Lower lobe of right lung (tissue), 2 donors: ENCODE results near the gene POGZ. TPM values are rescaled to one million over a fixed set of nuclear protein-coding genes. Genes with fewer than 3 reads are reported as not detected.
"Not testable (repeated sequence)": the region's sequence is repeated elsewhere in the genome, so short reads cannot be mapped to it uniquely, and the experiment has no call there.

Source experiments
- ATAC-seq, 2 donors: fragments of 200-7000 bp; cut with Tn5 transposase; one replicate each; pipeline ENCODE4 v1.9.1; 2020 to 2022; ENCODE audit warnings: mild to moderate bottlenecking in 2 of 2, moderate library complexity in 2 of 2
- DNase-seq: peaks from one replicate; pipeline ENCODE4 v3.0.0-alpha.2; 2020
- H3K27ac ChIP-seq: fragments of 200-600 bp; one replicate; pipeline ENCODE4 v1.8.0; 2022
- H3K27me3 ChIP-seq: fragments of 200-600 bp; one replicate; pipeline ENCODE4 v1.8.0; 2022; ENCODE audit warnings: low read depth
- H3K36me3 ChIP-seq: fragments of 200-600 bp; one replicate; pipeline ENCODE4 v1.8.0; 2022; ENCODE audit warnings: mild to moderate bottlenecking
- H3K4me1 ChIP-seq: fragments of 200-600 bp; one replicate; pipeline ENCODE4 v1.8.0; 2022
- H3K4me3 ChIP-seq: fragments of 200-600 bp; one replicate; pipeline ENCODE4 v1.8.0; 2022; ENCODE audit warnings: mild to moderate bottlenecking
- H3K9me3 ChIP-seq: fragments of 200-600 bp; one replicate; pipeline ENCODE4 v1.8.0; 2022
- CTCF ChIP-seq: fragments of 200-600 bp; IDR thresholded peaks from one replicate; pipeline ENCODE4 v1.8.0; 2022; ENCODE audit warnings: antibody characterized with exemption, mild to moderate bottlenecking
- intact Hi-C: fragments of 100-400 bp; cut with DNase I; formaldehyde crosslinking; loops from one replicate; pipeline ENCODE4 v1.11.0; 2022
- total RNA-seq: library from RNA; stranded (reverse); fragmentation: NEBNext Ultra II Directional; extraction: Animal tissue kit (Norgen Biotek cat#: 25700); gene quantifications from one replicate; pipeline ENCODE4 v1.2.1, GENCODE V29; 2021
- donor health status: DM: no; HTN: yes; CAD: no; lungs with severe emphysema.

The POGZ gene
- total RNA-seq, 1 donor from 2014 or later = 98.1 TPM

- H3K4me1 ChIP-seq = peaks cover 14% of the 10 kb centered on the region
- no peaks in the 10 kb centered on the region for H3K27me3 ChIP-seq
- ATAC-seq = no peak
- H3K36me3 ChIP-seq = peaks cover 29% of the 10 kb centered on the region
- no peak for DNase-seq
- no peak for TF ChIP-seq CTCF
- no peak overlapping the region for H3K4me3 ChIP-seq
- intact Hi-C loops = no loop called here
- H3K9me3 ChIP-seq = no peaks in the 10 kb centered on the region
- H3K27ac ChIP-seq = no peak overlapping the region
These were observed 24.1 kb downstream of the POGZ start for GRCh38 chr1:151435174-151435573.

GRCh38 chr1:151433827-151434226 lies 25.5 kb downstream of the POGZ start:
- H3K4me1 ChIP-seq, H3K27ac ChIP-seq, DNase-seq, H3K4me3 ChIP-seq, H3K9me3 ChIP-seq, H3K27me3 ChIP-seq, intact Hi-C loops, ATAC-seq: not testable (repeated sequence)
- H3K36me3 ChIP-seq = peaks cover 33% of the 10 kb centered on the region

GRCh38 chr1:151428068-151428467 lies 31.2 kb downstream of the POGZ start:
- H3K27ac ChIP-seq = no peak overlapping the region
- ATAC-seq (no peak), DNase-seq (no peak)
- H3K4me3 ChIP-seq = no peak overlapping the region
- no peaks in the 10 kb centered on the region for H3K9me3 ChIP-seq
- H3K4me1 ChIP-seq = no peaks in the 10 kb centered on the region
- no peak for TF ChIP-seq CTCF
- no peaks in the 10 kb centered on the region for H3K27me3 ChIP-seq
- H3K36me3 ChIP-seq = peaks cover 76% of the 10 kb centered on the region
- intact Hi-C loops = no loop called here

GRCh38 chr1:151425103-151425502 lies 34.2 kb downstream of the POGZ start:
- Histone ChIP-seq H3K9me3 (no peaks in the 10 kb centered on the region), H3K27me3 (no peaks in the 10 kb centered on the region), H3K36me3 (peaks cover 100% of the 10 kb centered on the region), H3K4me1 (no peaks in the 10 kb centered on the region), H3K27ac (no peak overlapping the region), H3K4me3 (no peak overlapping the region)
- no peak for ATAC-seq
- TF ChIP-seq CTCF = no peak
- DNase-seq = no peak
- intact Hi-C loops = no loop called here

- DNase-seq (no peak), ATAC-seq (no peak)
- H3K27ac ChIP-seq = no peak overlapping the region
- H3K27me3 ChIP-seq = no peaks in the 10 kb centered on the region
- no peak for TF ChIP-seq CTCF
- H3K4me3 ChIP-seq = no peak overlapping the region
- intact Hi-C loops = no loop called here
- no peaks in the 10 kb centered on the region for H3K9me3 ChIP-seq
- H3K4me1 ChIP-seq = no peaks in the 10 kb centered on the region
- peaks cover 99% of the 10 kb centered on the region for H3K36me3 ChIP-seq
These were observed 39.5 kb downstream of the POGZ start for GRCh38 chr1:151419819-151420218.

GRCh38 chr1:151418081-151418480 lies 41.2 kb downstream of the POGZ start:
- H3K36me3 ChIP-seq = peaks cover 99% of the 10 kb centered on the region
- intact Hi-C loops = no loop called here

More at GRCh38 chr1:151418081-151418480, 41.2 kb downstream of the POGZ start:
- DNase-seq (no peak), ATAC-seq (no peak)
- no peak overlapping the region for H3K27ac ChIP-seq
- no peak overlapping the region for H3K4me3 ChIP-seq
- TF ChIP-seq CTCF = no peak
- no peaks in the 10 kb centered on the region for H3K9me3 ChIP-seq
- no peaks in the 10 kb centered on the region for H3K27me3 ChIP-seq
- H3K4me1 ChIP-seq = no peaks in the 10 kb centered on the region
